HG03439 (cell line): ENCODE measurements around the gene FDXR.

ENCODE experiments used
- ATAC-seq: cut with Tn5 transposase; IDR thresholded peaks from one replicate; pipeline ENCODE4 v1.9.1; 2021; ENCODE audit warnings: mild to moderate bottlenecking, moderate library complexity; ENCODE audit not compliant: unreplicated experiment

FDXR gene

DNA sequence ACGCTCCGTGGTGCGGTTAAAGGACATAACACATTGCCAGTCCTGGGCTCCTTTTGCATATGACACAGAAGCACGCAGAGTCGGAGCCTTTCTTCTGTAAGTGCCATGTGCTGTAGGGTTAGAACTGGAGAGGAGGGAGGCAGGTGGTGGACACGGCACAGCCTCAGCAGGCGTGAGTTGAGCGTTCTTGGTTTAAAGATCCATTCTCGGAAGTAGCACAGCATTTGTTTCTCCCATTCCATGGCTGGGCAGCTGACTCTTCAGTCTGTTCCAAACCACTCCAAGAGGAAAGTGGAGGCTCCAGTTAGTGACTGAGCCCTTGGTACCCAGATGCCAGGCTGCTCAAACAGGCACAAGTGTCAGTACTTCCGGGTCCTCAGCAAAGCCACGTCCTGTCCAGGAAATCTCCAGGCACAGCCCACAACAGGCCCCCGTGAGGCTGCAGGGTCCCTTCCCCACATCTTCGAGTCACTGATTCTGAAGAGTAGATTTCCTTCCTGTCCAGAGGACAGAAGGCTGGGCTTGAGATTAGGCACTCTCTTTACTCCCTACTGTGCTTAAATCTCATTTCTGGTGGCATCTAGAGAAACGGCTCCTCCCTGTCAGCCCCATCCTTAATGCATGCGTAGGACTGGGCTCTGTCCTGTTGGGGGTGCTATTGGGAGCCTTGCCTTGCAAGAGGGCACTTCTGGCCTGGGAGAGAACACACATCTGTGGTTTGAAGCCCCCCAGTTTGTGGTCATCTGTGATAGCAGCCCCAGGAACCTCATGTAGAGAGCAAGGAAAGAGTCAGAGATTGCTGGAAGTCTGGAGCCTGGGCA is 57.0 kb downstream of the FDXR start:
- ATAC-seq, result no peak

DNA sequence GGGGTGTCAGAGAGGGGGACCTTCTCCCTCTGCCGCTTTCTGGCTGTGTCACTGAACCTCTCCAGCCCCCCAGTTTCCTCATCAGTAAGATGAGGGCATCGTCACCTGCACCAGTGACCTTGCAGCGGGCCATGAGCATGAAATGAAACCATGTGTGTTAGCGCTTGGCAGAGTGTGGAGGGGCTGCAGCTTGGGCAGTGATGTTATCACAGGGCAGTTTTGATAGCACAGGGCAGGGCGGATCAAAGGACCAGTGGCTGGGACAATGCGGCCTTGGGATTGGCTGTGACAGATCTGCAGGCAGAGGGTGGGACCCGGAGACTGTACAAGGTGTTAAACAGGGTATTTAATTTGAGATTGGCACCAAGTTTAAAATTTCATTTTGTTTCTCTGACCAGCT is 57.7 kb downstream of the FDXR start:
- no peak for ATAC-seq

DNA sequence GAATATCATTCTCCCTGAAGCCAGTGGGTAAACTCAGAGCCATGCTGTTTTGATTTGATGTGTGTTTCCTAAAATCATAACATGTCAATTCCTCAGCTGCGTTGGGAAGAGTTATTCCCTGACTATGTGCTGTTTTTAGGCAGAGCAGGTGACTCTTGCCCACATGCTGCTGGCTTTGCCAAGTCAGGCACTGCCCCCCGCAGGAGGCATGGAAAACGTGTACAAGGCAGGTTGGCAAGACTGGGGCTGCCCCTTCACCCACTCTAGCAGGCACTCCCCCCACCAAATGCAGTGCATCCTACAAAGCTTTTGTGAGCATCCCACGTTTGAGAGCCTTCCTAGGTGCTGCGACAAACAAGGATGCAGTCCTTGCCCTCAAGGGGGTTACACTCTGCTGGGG is 58.3 kb downstream of the FDXR start:
- ATAC-seq, result no peak
